HepG2 (cell line): Measurements from ENCODE around the gene WDR6. TPM values are rescaled to one million over a fixed set of nuclear protein-coding genes. Genes with fewer than 3 reads are reported as not detected.

Experiments used
- ATAC-seq: fragments of 200-7000 bp; cut with Tn5 transposase; 3 replicates; pipeline ENCODE4 v1.9.1; 2020; ENCODE audit warnings: mild to moderate bottlenecking, moderate library complexity
- BruUV-seq: library from RNA; stranded (reverse); fragments of 400-500 nt; replicated peaks from 2 replicates; lab custom pipeline; 2021; lab: Mats Ljungman, UMichigan
- CTCF ChIA-PET: fragments of 300-600 bp; formaldehyde crosslinking; extraction: SDS; loops from one replicate; lab custom pipeline; 2021; ENCODE audit warnings: low total read pairs, inconsistent platforms, low intra/inter-chr PET ratio; lab: Yijun Ruan, JAX
- POLR2A ChIA-PET: fragments of 350-600 bp; sonication (Branson Sonifier 250); formaldehyde crosslinking; loops from one replicate; lab custom pipeline; 2020; ENCODE audit warnings: antibody characterized with exemption, inconsistent platforms; lab: Yijun Ruan, JAX
- DNase-seq: peaks from one replicate; pipeline ENCODE4 v3.0.0-alpha.2; 2015; ENCODE audit warnings: low spot score
- FAIRE-seq: peaks from 3 replicates; lab custom pipeline; 2011; peaks lifted over from hg19 to GRCh38; lab: Jason Lieb, UNC
- H2AFZ ChIP-seq: one replicate; pipeline ENCODE4 v1.6.1; 2011; ENCODE audit warnings: low read length, inconsistent platforms
- H3K27ac ChIP-seq: fragments of 300-600 bp; 3 replicates; pipeline ENCODE4 v1.8.0; 2011; ENCODE audit warnings: mixed run types, mild to moderate bottlenecking, mixed read lengths, low read length, inconsistent platforms; ENCODE audit not compliant: insufficient read depth; ENCODE audit errors: extremely low read length
- H3K27me3 ChIP-seq, 2 experiments: fragments of 200-600 bp in 1 of 2; 2 replicates in 1 of 2; 3 replicates in 1 of 2; pipeline versions ENCODE4 v1.6.0 to v1.8.0; 2011; ENCODE audit warnings: low read length in 2 of 2, mild to moderate bottlenecking in 2 of 2, moderate library complexity in 2 of 2, inconsistent platforms in 1 of 2; ENCODE audit not compliant: insufficient read depth in 2 of 2, control insufficient read depth in 1 of 2
- H3K36me3 ChIP-seq, 2 experiments: fragments of 200-600 bp in 1 of 2; replicated peaks in 1 of 2; 2 replicates in 1 of 2; 3 replicates in 1 of 2; pipeline versions ENCODE4 v1.5.1 to v1.8.0; 2011; ENCODE audit warnings: low read length in 2 of 2, inconsistent platforms in 1 of 2; ENCODE audit not compliant: insufficient read depth in 2 of 2, control insufficient read depth in 1 of 2
- H3K4me1 ChIP-seq: 2 replicates; pipeline ENCODE4 v1.5.1; 2012; ENCODE audit warnings: low read length, inconsistent platforms; ENCODE audit not compliant: insufficient read depth
- H3K4me2 ChIP-seq: 2 replicates; pipeline ENCODE4 v1.6.0; 2011; ENCODE audit warnings: low read depth, low read length, inconsistent platforms
- H3K4me3 ChIP-seq, 3 experiments: fragments of 200-600 bp in 1 of 3; sonication (generic), shearing (Covaris generic) in 1 of 3; replicated peaks in 1 of 3; 2 replicates each; pipeline ENCODE4 v1.5.1; 2011 to 2016; ENCODE audit warnings: low read length in 3 of 3, inconsistent platforms in 2 of 3, low read depth in 2 of 3, mild to moderate bottlenecking in 2 of 3, control low read depth in 1 of 3, mixed read lengths in 1 of 3; ENCODE audit not compliant: insufficient read depth in 1 of 3
- H3K79me2 ChIP-seq: one replicate; pipeline ENCODE4 v1.6.1; 2011; ENCODE audit warnings: low read length, inconsistent platforms; ENCODE audit not compliant: insufficient read depth
- H3K9ac ChIP-seq: 2 replicates; pipeline ENCODE4 v1.6.0; 2011; ENCODE audit warnings: mild to moderate bottlenecking, low read depth, low read length, inconsistent platforms; ENCODE audit not compliant: insufficient read depth
- H3K9me3 ChIP-seq: 2 replicates; pipeline ENCODE4 v1.5.1; 2012; ENCODE audit warnings: mild to moderate bottlenecking, low read length
- H4K20me1 ChIP-seq: 2 replicates; pipeline ENCODE4 v1.6.0; 2011; ENCODE audit warnings: inconsistent platforms, mild to moderate bottlenecking, low read length, moderate library complexity; ENCODE audit not compliant: insufficient read depth
- ARNT ChIP-seq: fragments of 450-650 bp; IDR thresholded peaks from 2 replicates; pipeline ENCODE4 v1.6.1; 2017
- E2F5 ChIP-seq: sonication (generic); formaldehyde crosslinking; conservative IDR thresholded peaks from 2 replicates; pipeline ENCODE4 v1.4.0; 2020; ENCODE audit warnings: missing genetic modification reagents
- HIVEP1 ChIP-seq: sonication (generic); formaldehyde crosslinking; IDR thresholded peaks from 2 replicates; pipeline ENCODE4 v1.4.0; 2020; ENCODE audit warnings: mild to moderate bottlenecking, missing genetic modification reagents
- HOMEZ ChIP-seq: IDR thresholded peaks from 2 replicates; pipeline ENCODE4 v1.6.1; 2016; ENCODE audit warnings: low read depth
- IKZF5 ChIP-seq: IDR thresholded peaks from 2 replicates; pipeline ENCODE4 v1.6.1; 2018; ENCODE audit warnings: missing genetic modification reagents, mild to moderate bottlenecking, missing compliant biosample characterization
- KDM3A ChIP-seq: IDR thresholded peaks from 2 replicates; pipeline ENCODE4 v1.6.1; 2018; ENCODE audit warnings: low read depth, missing compliant biosample characterization
- PBX2 ChIP-seq: IDR thresholded peaks from 2 replicates; pipeline ENCODE4 v1.6.1; 2016; ENCODE audit warnings: control low read depth
- RARG ChIP-seq: sonication (generic); formaldehyde crosslinking; IDR thresholded peaks from 2 replicates; pipeline ENCODE4 v1.4.0; 2020; ENCODE audit warnings: low read depth, mild to moderate bottlenecking, missing genetic modification reagents
- RERE ChIP-seq: IDR thresholded peaks from 2 replicates; pipeline ENCODE4 v1.6.1; 2016; ENCODE audit warnings: low read depth, missing genetic modification reagents, missing compliant biosample characterization
- SRF ChIP-seq: IDR thresholded peaks from 2 replicates; pipeline ENCODE4 v1.6.1; 2011; ENCODE audit warnings: mild to moderate bottlenecking, low read depth, low read length, moderate library complexity
- TRIM22 ChIP-seq: fragments of 450-650 bp; IDR thresholded peaks from 2 replicates; pipeline ENCODE4 v1.6.1; 2017
- ZNF280B ChIP-seq: sonication (generic); formaldehyde crosslinking; IDR thresholded peaks from 2 replicates; pipeline ENCODE4 v1.5.0; 2020; ENCODE audit warnings: missing genetic modification reagents, mild to moderate bottlenecking, borderline replicate concordance
- in situ Hi-C: cut with HindIII; loops from 2 replicates; pipeline ENCODE4 v1.10.0; 2017; ENCODE audit warnings: low pct_unique_long_range_greater_than_20kb; ENCODE audit not compliant: extremely low pct_ligation_motif_present
- intact Hi-C: fragments of 100-400 bp; cut with micrococcal nuclease; formaldehyde crosslinking; loops from one replicate; pipeline ENCODE4 v1.10.0; 2022; ENCODE audit not compliant: unreplicated experiment
- polyA plus RNA-seq, 8 experiments: library from polyadenylated mRNA; depleted of rRNA in 3 of 8; stranded (reverse) in 7 of 8; unstranded in 1 of 8; fragments of >200 nt; fragmentation: Illumina TruSeq in 4 of 8; extraction: Trizol in 4 of 8; gene quantifications; 2 replicates each; pipeline versions ENCODE4 v1.2.1 to v1.2.3, GENCODE V29; 2011 to 2016; ENCODE audit warnings: low read depth in 4 of 8, missing spikeins in 1 of 8, mixed read lengths in 1 of 8; ENCODE audit not compliant: insufficient read depth in 1 of 8
- total RNA-seq, 5 experiments: library from RNA; depleted of rRNA; stranded (reverse); fragments of >200 nt; fragmentation: Illumina TruSeq; extraction: Trizol; gene quantifications; 2 replicates each; pipeline ENCODE4 v1.2.3, GENCODE V29; 2016; ENCODE audit warnings: low read depth in 1 of 5

WDR6 gene
- total and polyA plus RNA-seq, 2 of the 13 experiments (the other 11 are each of a cell fraction or from before 2014, with no cell fraction given) = 73.4 to 139 TPM

GRCh38 chr3:48993834-48994233, 13.4 kb upstream of the WDR6 start:
- Histone ChIP-seq H3K27me3 (no peaks in the 10 kb centered on the region), H3K4me2 (no peak overlapping the region), H3K9ac (no peak overlapping the region), H3K79me2 (no peaks in the 10 kb centered on the region), H2AFZ (no peak overlapping the region), H4K20me1 (no peaks in the 10 kb centered on the region), H3K9me3 (no peaks in the 10 kb centered on the region), H3K36me3 (no peaks in the 10 kb centered on the region), H3K27ac (no peak overlapping the region), H3K4me3 (no peak overlapping the region), H3K4me1 (peaks cover 22% of the 10 kb centered on the region)
- ChIA-PET CTCF (no interaction called here), POLR2A (interaction anchor here (0.9 kb wide), 1 partner anchor 13 kb away, joined by 3 read pairs; the partner anchor contains the start of gene WDR6)
- in situ Hi-C loops = no loop called here
- no peak for FAIRE-seq
- intact Hi-C loops = no loop called here
- BruUV-seq = no TSS peak
- no peak for ATAC-seq
- DNase-seq = no peak
- TF ChIP-seq SRF (no peak), IKZF5 (CRISPR knock-in tag) (no peak), RERE (no peak), PBX2 (CRISPR knock-in tag) (no peak), ZNF280B (no peak), ARNT (no peak), HOMEZ (CRISPR knock-in tag) (no peak), TRIM22 (no peak), RARG (CRISPR knock-in tag) (no peak), HIVEP1 (CRISPR knock-in tag) (no peak), KDM3A (CRISPR knock-in tag) (no peak), E2F5 (no peak)
